Activated CD8-positive, alpha-beta memory T cell treated with anti-CD3 and anti-CD28 coated beads, Interleukin-2, amount 50 U/mL, for 1 hour (primary cell): ENCODE results near the gene THOC2.
"Not testable (repeated sequence)": the region's sequence is repeated elsewhere in the genome, so short reads cannot be mapped to it uniquely, and the experiment has no call there.

Experiments used
- DNase-seq: peaks from one replicate; pipeline ENCODE4 v3.0.0-alpha.2; 2020; ENCODE audit errors: extremely low read depth

THOC2 gene

GRCh38 chrX:123675154-123675553 is 57.7 kb downstream of the THOC2 start:
- no peak for DNase-seq

- no peak for DNase-seq
These were observed 59.0 kb downstream of the THOC2 start for GRCh38 chrX:123673813-123674212.

- no peak for DNase-seq
These were observed 67.7 kb downstream of the THOC2 start for GRCh38 chrX:123665197-123665596.

GRCh38 chrX:123664467-123665167 is 68.2 kb downstream of the THOC2 start:
- not testable (repeated sequence) for DNase-seq

- DNase-seq = not testable (repeated sequence)
These were observed 69.1 kb downstream of the THOC2 start for GRCh38 chrX:123663720-123664119.

- not testable (repeated sequence) for DNase-seq
These were observed 76.3 kb downstream of the THOC2 start for GRCh38 chrX:123656507-123656906.

GRCh38 chrX:123648811-123649181 is 84.1 kb downstream of the THOC2 start:
- not testable (repeated sequence) for DNase-seq

- DNase-seq = no peak
These were observed 84.6 kb downstream of the THOC2 start for GRCh38 chrX:123648028-123648810.

- no peak for DNase-seq
These were observed 85.6 kb downstream of the THOC2 start for GRCh38 chrX:123647244-123647643.

- no peak for DNase-seq
These were observed 103.3 kb downstream of the THOC2 start for GRCh38 chrX:123629502-123629901.

GRCh38 chrX:123626962-123627361 is 105.9 kb downstream of the THOC2 start:
- no peak for DNase-seq

GRCh38 chrX:123625952-123626351 is 106.9 kb downstream of the THOC2 start:
- DNase-seq = no peak

GRCh38 chrX:123625477-123625876 is 107.4 kb downstream of the THOC2 start:
- DNase-seq = no peak

- DNase-seq = no peak
These were observed 115.8 kb downstream of the THOC2 start for GRCh38 chrX:123617007-123617406.

GRCh38 chrX:123610915-123611314 is 121.9 kb downstream of the THOC2 start:
- DNase-seq = no peak

GRCh38 chrX:123607806-123608205 is 125.0 kb downstream of the THOC2 start:
- DNase-seq = no peak

GRCh38 chrX:123607270-123607669 is 125.6 kb downstream of the THOC2 start:
- DNase-seq = no peak

GRCh38 chrX:123603491-123603890 is 129.4 kb downstream of the THOC2 start:
- no peak for DNase-seq

- DNase-seq = no peak
These were observed 131.4 kb downstream of the THOC2 start for GRCh38 chrX:123601437-123601836.

GRCh38 chrX:123600181-123600580 is 132.7 kb downstream of the THOC2 start:
- no peak for DNase-seq

GRCh38 chrX:123590842-123591486 is 141.9 kb downstream of the THOC2 start:
- no peak for DNase-seq

- no peak for DNase-seq
These were observed 144.1 kb downstream of the THOC2 start for GRCh38 chrX:123588723-123589122.

- no peak for DNase-seq
These were observed 151.3 kb downstream of the THOC2 start for GRCh38 chrX:123581586-123581985.
